Suppressor macrophage treated with lipopolysaccharide for 1 hour (primary cell): ENCODE measurements around the gene PSG6.
"Not testable (repeated sequence)": the region's sequence is repeated elsewhere in the genome, so short reads cannot be mapped to it uniquely, and the experiment has no call there.

ENCODE experiments used
- DNase-seq, 3 donors: peaks; one replicate each; pipeline ENCODE4 v3.0.0-alpha.2; 2020 to 2022

PSG6 gene

GRCh38 chr19:42900561-42900960 is 17.1 kb downstream of the PSG6 start:
- not testable (repeated sequence) for DNase-seq

- not testable (repeated sequence) for DNase-seq
Observed at GRCh38 chr19:42899674-42900073, 18.0 kb downstream of the PSG6 start.

- not testable (repeated sequence) for DNase-seq
Observed at GRCh38 chr19:42899110-42899509, 18.6 kb downstream of the PSG6 start.

GRCh38 chr19:42898656-42899055 is 19.0 kb downstream of the PSG6 start:
- DNase-seq: not testable (repeated sequence)

- not testable (repeated sequence) for DNase-seq
Observed at GRCh38 chr19:42897729-42898128, 20.0 kb downstream of the PSG6 start.

- DNase-seq: not testable (repeated sequence)
Observed at GRCh38 chr19:42890446-42890845, 27.2 kb downstream of the PSG6 start.

GRCh38 chr19:42887876-42888445 is 29.7 kb downstream of the PSG6 start:
- DNase-seq: not testable (repeated sequence)

GRCh38 chr19:42882730-42883129 is 35.0 kb downstream of the PSG6 start:
- not testable (repeated sequence) for DNase-seq

- not testable (repeated sequence) for DNase-seq
Observed at GRCh38 chr19:42882010-42882409, 35.7 kb downstream of the PSG6 start.

GRCh38 chr19:42881279-42881678 is 36.4 kb downstream of the PSG6 start:
- not testable (repeated sequence) for DNase-seq

GRCh38 chr19:42880621-42881020 is 37.1 kb downstream of the PSG6 start:
- not testable (repeated sequence) for DNase-seq

- no peak for DNase-seq
Observed at GRCh38 chr19:42879613-42880012, 38.1 kb downstream of the PSG6 start, which contains the start of gene PSG1. Gene PSG1, minus strand, starts transcription at chr19:42879713. Its CDS starts 132 bp downstream, at chr19:42879581.

GRCh38 chr19:42876596-42876995 is 41.1 kb downstream of the PSG6 start:
- DNase-seq: not testable (repeated sequence)

- not testable (repeated sequence) for DNase-seq
Observed at GRCh38 chr19:42875881-42876280, 41.8 kb downstream of the PSG6 start.

- DNase-seq: not testable (repeated sequence)
Observed at GRCh38 chr19:42874901-42875813, 42.5 kb downstream of the PSG6 start.

GRCh38 chr19:42874136-42874535 is 43.6 kb downstream of the PSG6 start:
- DNase-seq: not testable (repeated sequence)

- no peak for DNase-seq
Observed at GRCh38 chr19:42872608-42873007, 45.1 kb downstream of the PSG6 start.

- no peak for DNase-seq
Observed at GRCh38 chr19:42857544-42857867, 60.2 kb downstream of the PSG6 start.

- DNase-seq: peak in 2 of 3 donors; percentile 7 to 9
Observed at GRCh38 chr19:42856866-42857543, 60.7 kb downstream of the PSG6 start.

- not testable (repeated sequence) for DNase-seq
Observed at GRCh38 chr19:42854745-42855144, 62.9 kb downstream of the PSG6 start.

- not testable (repeated sequence) for DNase-seq
Observed at GRCh38 chr19:42853231-42853630, 64.5 kb downstream of the PSG6 start.

- DNase-seq: not testable (repeated sequence)
Observed at GRCh38 chr19:42852821-42853220, 64.9 kb downstream of the PSG6 start.
